NCI-H2227 (cell line): ENCODE results near the gene TIPIN.
"Not testable (repeated sequence)": the region's sequence is repeated elsewhere in the genome, so short reads cannot be mapped to it uniquely, and the experiment has no call there.

Experiments used
- DNase-seq: peaks from one replicate; lab custom pipeline; 2025; ENCODE audit not compliant: unreplicated experiment; lab: John Stamatoyannopoulos, UW

TIPIN gene

DNA sequence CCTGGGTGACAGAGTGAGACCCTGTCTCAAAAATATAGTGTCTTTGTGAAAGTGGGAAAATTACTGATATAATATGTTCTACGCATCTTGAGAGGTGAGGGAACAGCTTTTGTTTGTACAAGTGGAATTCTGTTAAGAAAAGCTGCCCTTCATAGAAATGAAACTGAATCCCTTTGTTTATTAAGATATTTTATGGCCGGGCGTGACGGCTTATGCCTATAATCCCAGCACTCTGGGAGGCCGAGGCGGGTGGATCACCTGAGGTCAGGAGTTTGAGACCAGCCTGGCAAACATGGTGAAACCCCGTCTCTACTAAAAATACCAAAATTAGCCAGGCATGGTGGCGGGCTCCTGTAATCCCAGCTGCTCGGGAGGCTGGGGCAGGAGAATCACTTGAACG lies 52.1 kb downstream of the TIPIN start:
- DNase-seq = not testable (repeated sequence)

DNA sequence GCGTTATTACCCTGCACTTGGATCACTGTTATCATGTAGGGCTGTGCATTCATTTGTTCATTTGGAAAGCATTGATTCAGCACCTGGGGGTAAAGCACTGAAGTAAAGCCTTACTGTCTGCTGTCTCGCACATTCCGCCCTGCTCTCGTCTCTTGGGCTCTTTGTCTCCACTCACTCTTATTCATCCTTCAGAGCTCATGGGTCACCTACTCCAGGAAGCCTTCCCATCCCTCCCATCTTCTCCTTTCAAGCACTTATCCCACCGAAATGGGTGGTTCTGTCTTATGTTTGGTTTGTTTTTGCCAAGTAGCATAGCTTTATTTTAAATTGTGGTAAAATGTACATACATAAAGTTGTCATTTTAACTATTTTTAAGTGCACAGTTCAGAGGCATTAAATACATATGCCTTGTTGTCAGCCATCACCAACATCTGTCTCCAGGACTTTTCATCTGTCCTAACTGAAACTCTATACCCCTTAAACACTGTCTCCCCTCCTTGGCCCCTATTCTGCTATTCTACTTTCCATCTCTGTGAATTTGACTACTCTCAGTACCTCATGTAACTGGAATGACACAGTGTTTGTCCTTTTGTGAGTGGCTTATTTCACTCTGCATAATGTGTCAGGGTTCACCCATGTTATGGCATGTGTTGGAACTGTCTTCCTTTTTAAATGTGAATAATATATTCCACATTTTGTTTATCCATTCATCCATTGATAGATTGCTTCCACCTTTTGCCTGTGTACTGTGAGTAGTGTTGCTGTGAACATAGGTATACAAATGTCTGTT lies 53.8 kb downstream of the TIPIN start:
- DNase-seq = no peak

DNA sequence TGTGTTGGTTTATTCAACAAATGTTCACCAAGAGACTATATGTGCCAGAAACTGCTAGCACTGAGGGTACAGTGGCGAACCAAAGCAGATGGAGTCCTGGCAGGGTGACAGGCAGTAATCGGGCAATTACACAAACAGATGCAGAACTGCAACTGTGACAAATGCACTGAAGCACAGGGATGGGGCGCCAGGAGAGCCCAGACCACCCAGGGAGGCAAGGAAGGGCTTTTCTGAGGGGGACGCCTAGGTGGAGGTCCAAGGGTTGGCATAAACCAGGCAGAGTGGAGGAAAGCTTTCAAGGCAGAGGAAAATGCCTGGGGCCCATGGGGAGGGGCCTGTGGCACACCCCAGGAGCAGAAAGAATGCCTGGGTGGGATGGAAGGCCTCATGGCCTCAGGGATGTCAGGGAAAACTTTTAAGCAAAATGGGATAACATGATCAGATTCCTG lies 57.7 kb downstream of the TIPIN start:
- no peak for DNase-seq

DNA sequence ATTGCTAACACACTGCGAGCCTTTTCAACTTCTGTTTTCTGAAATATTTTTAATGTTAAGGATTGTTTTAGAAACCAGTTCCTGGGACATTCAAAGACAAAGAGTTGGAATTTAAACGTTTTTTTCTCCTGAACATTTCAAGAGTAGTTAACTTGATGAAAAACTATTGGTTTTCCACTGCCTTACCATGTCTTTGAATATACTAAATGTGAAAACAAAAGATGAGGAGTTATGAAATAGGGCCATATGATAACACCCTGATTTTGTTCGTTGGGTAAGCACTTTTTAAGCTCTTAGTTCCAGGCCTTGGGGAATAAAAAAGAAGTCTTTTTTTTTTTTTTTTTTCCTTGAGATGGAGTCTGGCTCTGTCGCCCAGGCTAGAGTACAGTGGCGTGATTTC lies 60.3 kb downstream of the TIPIN start:
- DNase-seq = no peak

DNA sequence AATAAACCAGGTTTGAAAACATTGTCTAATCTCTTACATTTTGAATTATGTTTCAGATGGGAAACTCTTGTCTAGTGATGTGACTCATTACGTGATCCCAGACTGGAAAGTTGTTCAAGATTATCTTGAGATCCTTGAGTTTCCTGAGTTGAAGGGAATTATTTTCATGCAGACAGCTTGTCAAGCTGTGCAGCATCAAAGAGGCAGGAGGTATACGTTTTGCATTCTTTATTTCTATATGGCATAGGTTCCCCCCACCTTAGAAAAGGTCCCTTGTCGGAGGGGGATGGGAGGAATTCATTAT lies 61.6 kb downstream of the TIPIN start:
- DNase-seq = no peak

DNA sequence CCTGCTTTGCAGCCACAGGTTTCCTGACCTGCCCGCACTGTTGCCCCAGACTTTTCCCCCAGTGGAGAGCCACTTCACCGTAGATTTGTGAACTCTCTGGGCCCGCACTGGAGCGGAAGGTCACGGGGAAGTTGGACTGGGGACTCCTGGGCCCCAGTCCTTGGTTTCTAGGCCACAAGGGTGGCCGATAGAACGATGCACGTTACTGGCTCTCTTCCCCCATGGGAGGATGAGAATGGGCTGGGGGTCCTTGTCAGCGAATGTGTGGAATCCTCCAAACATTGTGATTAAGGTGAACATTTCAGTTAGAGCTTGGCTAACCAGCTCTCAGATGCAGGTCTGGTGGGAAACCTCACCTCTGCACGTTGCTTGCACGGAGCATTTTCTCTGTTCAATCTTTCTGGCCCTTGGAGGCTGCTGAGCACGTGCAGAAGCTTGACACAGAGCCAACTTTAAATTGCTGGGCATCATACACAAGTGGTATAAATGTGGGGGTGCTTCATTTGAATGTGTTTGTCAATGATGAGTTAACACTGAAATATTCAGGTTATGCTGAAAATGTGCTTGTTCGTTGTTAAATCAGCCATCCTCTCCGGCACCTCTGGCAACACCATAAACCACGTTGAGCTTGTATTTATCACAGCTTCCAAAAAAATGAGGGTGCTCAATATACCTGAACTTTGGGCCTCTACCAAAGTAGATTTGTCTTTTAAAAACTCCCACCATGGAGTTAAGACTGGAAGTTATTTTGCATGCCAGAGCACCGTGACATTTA lies 62.1 kb downstream of the TIPIN start:
- DNase-seq = peak; percentile 12

DNA sequence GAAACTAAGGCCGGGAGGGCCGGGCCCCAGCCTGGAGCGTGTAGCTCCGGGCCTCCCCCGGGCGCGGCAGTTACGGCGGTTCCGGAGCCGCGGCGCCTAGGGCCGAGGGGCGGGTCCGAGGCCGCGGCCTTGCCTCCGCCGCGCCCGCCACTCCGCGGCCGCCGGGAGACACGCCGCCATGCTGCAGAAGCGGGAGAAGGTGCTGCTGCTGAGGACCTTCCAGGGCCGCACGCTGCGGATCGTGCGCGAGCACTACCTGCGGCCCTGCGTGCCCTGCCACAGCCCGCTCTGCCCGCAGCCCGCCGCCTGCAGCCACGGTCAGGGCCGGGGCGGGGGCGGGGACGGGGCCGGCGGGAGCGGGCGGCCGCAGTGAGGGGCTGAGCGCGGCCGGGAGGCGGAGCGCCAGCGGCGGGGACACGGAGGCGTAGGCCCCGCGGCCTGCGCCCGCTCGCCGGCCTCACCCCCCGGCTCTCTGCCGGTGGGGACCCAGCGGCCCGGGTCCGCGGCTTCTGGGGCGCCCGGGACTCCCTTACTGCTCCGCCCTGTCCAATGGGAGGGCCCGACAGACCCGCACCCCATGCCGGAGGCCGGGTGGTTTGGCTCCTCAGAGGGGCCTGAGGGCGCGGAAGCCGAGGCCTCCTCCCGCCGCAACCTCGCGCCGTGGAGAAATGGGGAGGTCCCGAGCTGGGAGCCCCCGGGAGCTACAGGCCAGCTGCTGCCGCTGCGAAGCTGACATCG lies 62.9 kb downstream of the TIPIN start, which contains the start of gene DIS3L:
Gene DIS3L, plus strand, starts transcription at position 150 of the 738 bp plus-strand sequence. Its CDS starts 29 bp downstream, at position 179.
- DNase-seq = peak; percentile 66

DNA sequence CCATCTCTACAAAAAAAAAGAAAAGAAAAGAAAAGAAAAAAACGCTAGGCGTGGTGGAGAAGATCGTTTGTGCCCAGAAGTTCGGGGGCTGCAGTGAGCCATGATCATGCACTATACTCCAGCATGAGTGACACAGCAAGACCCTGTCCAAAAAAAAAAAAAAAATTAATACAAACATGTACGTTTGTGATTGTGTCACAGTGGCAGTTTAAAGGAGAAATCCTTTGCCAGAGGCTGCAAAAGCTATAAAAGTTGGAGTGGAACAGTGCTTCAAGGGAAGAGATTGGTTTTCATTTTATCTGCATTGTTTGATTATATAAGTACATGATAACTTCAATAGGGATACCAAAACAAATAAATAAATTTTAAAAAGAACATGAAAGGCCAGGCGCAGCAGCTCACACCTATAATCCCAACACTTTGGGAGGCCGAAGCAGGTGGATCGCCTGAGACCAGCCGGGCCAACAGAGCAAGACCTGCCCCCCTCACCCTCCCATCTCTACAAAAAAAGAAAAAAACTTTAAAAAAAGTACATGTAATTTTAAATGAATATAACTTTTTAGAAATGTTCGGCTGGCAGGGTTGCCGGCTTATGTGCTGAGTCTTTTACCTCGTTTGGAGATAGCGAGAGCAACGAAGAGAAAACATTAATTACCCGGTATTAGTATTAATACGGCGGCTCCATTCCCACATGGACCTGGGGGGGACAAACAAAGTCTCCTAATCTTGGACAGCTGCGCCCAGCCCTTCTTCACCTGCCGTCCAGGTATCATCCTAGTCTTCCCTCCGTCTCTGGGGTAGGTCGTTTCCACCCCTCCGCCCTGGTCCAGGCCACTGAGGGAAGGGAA lies 63.7 kb downstream of the TIPIN start:
- DNase-seq = no peak

DNA sequence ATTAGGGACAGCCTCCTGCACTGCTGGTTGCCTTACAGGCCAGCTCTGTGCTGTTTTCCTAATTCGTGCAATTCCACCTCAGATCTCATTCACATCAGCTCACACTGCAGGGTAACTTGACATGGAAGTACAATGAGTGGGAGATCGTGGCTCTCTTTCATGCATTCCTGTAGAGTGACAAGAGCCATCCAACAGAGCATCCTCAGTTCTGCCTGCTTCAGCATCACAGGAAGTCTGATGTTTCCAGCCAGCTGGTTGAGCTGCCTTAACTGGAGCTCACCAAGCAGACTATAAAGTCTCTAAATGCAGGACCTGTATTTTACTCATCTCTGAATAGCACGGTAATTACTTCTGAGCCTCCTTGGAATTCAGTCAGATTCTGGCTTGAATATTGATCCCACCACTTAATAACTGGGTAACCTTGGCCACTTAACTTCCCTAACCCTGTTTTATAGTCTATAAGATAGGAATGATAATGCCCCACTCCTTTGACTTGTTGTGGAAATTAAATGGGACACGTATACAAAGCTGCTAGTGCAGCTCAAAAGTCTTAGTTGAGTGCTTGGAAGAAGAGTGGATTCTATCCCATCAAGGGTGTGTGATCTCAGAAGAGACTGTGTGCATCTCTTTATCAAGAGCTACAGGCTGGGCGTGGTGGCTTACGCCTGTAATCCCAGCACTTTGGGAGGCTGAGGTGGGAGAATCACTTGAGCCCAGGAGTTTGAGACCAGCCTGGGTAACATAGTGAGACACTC lies 64.5 kb downstream of the TIPIN start:
- peak; percentile 33 for DNase-seq

DNA sequence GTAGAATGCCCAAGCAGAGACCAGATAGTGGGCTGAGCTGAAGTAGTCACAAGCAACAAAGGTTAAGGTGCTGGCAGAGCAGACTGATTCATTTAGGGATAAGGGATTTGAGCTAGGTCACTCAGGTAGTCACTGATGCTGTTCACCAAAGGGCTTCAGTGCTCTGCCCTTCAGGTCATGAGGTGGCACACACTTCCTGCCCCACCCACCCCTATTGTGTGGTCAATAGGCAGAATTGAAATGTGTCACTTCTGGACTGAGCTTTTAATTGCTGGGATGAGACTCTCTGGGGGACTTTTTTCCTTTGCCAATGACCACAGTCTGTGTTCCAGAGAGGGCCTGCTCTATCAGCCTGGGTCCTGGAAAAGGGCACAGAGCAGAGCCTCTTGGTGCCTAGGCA lies 66.0 kb downstream of the TIPIN start:
- DNase-seq = no peak

DNA sequence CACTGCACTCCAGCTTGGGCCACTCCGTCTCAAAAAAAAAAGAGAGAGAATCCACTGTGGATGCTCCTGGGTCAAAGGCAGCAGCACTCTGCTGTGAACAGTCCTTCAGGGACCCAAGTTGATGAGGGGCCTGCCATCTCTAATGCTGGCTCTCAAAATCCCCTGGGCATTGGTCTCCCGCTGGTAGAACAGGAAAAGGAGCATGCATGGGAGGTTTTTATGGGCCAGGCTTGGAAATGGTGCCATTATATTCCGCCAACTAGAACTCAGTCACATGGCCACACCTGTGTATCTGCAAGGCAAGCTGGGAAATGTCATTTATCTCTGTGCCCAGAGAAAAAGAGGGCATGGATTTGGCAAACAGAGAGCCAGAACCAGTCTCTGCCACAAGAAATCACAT lies 66.5 kb downstream of the TIPIN start:
- DNase-seq = no peak

DNA sequence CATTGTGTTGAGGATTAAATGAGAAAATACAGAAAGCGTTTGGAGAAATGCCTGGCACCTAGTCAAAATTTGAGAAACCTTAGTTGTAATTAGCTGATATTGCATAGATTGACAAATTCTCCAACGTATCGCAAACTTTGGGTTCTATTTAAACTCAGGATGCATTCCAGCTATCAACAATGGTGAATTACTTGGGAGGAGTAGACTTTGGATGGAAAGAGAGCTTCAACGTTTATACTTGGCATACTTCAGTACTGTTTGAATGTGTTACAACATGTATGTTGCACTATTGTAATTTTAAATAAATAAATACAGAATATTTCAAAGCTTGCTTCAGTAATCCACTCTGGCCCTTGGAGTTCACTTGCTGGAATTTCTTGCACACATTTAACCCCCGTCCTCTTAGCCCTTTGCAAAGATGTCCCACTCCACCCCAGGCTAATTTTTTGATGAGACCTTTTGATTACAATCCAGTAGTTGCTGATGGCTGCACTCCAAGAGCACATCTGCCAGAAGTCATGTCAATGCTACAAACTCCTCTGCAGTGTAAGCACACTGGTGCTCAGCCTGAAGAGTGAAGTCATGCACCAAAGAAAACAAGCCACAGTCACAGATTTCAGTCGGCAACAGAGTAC lies 67.8 kb downstream of the TIPIN start:
- no peak for DNase-seq

DNA sequence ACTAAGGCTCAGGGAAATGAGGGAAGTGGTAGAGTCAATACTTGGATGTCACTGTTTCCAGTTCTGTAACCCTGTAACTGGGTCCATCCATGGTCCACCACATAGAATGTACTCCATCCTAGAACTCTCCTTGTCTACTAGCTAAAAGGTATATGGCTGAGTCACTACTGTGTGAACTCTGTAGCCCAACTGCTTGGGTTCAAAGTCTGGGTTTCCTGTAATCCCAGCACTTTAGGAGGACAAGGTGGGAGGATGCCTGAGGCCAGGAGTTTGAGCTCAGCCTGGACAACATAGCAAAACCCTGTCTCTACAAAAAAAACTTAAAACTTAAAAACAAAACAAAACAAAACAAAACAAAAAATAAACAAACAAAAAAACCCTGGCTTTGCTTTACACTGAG lies 68.4 kb downstream of the TIPIN start:
- no peak for DNase-seq

DNA sequence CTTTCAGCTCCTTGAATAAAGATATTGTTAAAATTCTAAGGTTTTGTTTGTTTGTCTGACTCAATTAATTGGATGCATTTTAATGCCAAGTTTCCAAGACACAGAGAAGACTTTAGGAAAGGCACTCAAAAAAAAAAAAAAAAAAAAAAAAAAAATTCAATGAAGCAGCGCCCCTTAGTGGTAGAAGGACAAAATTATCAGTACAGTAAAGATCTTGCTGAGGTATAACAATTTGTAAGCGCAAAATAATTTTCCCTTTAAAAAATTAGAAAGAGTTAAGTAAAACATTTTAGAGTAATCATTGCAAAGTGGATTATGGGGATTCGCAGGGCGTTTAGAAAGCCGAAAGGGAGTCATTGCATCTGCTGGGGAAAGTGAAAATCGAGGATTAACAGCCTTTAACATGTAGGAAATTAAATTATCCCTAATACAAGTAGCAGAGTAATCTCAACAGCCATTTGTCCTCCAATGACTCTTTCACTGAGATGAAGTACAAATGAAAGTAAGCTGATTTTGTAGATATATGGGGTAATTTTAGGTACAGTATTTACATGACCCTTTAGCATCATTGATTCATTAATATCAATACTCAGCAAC lies 68.9 kb downstream of the TIPIN start:
- DNase-seq = peak; percentile 42
